ENCODE measurements around the gene NEU3.
"Not testable (repeated sequence)": the region's sequence is repeated elsewhere in the genome, so short reads cannot be mapped to it uniquely, and the experiment has no call there.

Gene NEU3

GRCh38 chr11:74984730-74985129, 4.0 kb upstream of the NEU3 start:
- DNase-seq (ENCODE audit: low spot score), result no peak

DNA sequence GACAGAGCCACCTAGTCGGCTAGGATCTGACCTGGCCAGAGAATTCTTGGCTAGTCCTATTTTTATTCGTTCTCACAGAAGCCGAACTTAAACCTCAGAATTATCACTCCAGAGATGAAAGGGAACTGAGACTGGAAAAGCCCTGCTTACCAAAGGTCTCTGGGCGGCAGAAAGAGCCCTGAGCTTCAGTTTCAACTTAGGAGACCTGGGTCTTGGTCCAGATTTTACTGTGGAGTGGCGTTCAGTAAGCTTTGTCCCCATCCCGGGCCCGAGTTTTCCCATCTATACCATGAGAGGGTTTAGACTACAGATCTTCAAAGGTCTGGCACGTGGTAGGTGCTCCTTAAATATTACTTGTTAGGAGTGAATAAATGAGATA, 516 bp downstream of the NEU3 start:
- DNase-seq (ENCODE audit: low spot score), result peak; percentile 15

DNA sequence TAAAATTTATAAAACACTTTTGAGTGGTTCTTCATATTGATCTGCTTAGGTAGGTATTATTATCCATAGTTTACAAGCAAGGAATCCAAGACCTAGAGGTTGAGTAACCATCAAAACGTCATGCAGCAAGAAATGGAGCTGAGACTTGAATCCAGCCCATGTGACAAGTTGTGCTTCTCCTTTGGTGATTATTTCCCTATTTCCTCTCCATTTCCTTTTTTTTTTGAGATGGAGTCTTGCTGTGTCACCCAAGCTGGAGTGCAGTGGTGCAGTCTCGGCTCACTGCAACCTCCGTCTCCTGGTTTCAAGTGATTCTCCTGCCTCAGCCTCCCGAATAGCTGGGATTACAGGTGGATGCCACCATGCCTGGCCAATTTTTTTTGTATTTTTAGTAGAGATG, 1.4 kb downstream of the NEU3 start:
- not testable (repeated sequence) for DNase-seq (ENCODE audit: low spot score)

- DNase-seq (ENCODE audit: low spot score), result no peak
These were observed 2.2 kb downstream of the NEU3 start for GRCh38 chr11:74990941-74991340.

GRCh38 chr11:74992852-74993251, 4.1 kb downstream of the NEU3 start:
- DNase-seq (ENCODE audit: low spot score), result no peak

GRCh38 chr11:75000975-75001354, 12.2 kb downstream of the NEU3 start:
- no peak for DNase-seq (ENCODE audit: low spot score)

- no peak for DNase-seq (ENCODE audit: low spot score)
These were observed 13.0 kb downstream of the NEU3 start for GRCh38 chr11:75001686-75002085.

- no peak for DNase-seq (ENCODE audit: low spot score)
These were observed 13.8 kb downstream of the NEU3 start for GRCh38 chr11:75002516-75002915.

GRCh38 chr11:75004215-75004614, 15.5 kb downstream of the NEU3 start:
- no peak for DNase-seq (ENCODE audit: low spot score)

DNA sequence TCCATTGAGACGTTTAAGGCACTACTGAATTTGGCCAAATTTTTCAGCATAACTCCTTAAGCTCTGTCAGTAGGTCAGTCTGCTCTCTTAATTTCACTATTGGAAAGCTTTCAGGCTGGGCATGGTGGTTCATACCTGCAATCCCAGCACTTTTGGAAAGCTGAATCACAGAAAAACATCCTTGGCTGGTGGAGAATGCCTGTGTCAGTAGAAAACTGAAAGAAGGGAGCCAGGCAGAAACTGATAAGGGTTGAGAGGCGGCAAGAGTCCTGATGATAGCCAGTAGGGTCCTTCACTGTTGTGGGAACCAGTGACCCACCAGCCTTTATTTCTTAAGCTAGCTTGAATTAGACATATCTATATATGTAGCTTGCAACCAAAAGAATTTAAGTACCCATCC, 22.6 kb downstream of the NEU3 start:
- DNase-seq (ENCODE audit: low spot score), result no peak

- DNase-seq (ENCODE audit: low spot score), result no peak
These were observed 23.1 kb downstream of the NEU3 start for GRCh38 chr11:75011872-75012271.

DNA sequence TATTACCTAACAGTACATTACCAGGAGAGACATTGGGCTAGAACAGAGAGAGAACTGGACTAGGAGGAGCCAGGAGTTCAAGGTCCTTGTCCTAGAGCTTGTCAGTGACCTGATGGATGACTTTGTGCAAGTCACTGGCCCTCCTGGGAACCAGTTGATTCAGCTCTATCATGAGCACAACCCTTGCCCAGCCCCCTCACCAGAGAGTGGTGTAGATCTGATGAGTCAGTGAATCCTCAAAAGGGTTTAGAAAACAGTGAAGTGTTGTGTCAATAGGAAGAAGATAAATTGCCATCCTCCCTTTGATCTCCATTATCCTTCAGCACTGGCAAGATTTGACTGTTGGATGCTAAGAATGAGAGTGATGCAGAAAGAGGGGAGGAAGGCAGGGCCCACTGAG, 24.3 kb downstream of the NEU3 start:
- no peak for DNase-seq (ENCODE audit: low spot score)

- peak; percentile 54 for DNase-seq (ENCODE audit: low spot score)
These were observed 25.4 kb downstream of the NEU3 start for GRCh38 chr11:75014129-75014528.

GRCh38 chr11:75019200-75019599, 30.5 kb downstream of the NEU3 start:
- not testable (repeated sequence) for DNase-seq (ENCODE audit: low spot score)

DNA sequence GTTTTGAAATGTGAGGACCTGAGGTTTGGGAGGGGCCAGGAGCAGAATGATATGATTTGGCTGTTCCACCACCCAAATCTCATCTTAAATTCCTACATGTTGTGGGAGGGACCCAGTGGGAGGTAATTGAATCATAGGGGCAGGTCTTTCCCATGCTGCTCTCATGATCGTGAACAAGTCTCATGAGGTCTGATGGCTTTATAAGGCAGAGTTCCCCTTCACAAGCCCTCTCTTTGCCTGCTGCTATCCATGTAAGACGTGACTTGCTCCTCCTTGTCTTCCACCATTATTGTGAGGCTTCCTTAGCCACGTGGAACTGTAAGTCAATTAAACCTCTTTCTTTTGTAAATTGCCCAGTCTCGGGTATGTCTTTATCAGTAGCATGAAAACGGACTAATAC, 31.6 kb downstream of the NEU3 start:
- DNase-seq (ENCODE audit: low spot score), result not testable (repeated sequence)

GRCh38 chr11:75022296-75022695, 33.6 kb downstream of the NEU3 start:
- no peak for DNase-seq (ENCODE audit: low spot score)

DNA sequence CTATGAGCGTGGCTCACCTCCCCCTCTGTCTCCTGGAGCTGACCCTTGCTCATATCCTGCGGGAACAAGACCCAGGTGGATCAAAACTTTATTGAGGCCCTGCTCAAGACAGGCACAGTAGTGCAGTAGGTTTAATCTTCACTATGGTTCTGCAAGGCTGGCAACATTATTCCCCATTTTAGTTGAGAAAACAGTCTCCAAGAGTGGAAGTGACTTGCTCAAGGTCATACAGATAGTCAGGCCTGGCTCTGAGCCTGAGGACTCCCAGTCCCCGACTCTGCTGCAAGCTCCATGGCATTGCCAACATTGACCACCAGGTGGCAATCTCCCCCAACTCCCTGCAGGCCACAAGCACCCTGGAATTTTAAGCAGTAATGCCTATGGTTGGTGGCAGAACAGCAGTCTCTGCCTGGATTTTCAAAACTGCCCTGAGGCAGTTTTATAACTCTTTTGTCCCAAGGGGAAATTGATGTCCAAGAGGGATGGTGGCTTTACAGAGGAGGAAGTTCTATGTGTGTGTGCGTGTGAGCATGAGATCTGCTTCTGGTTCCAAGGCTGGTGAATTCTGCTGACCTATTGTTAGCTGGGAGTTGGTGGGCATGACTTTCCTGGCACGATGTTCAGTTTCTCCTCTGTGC, 34.1 kb downstream of the NEU3 start:
- peak; percentile 82 for DNase-seq (ENCODE audit: low spot score)

- DNase-seq (ENCODE audit: low spot score), result no peak
These were observed 34.8 kb downstream of the NEU3 start for GRCh38 chr11:75023446-75024067.

- DNase-seq (ENCODE audit: low spot score), result no peak
These were observed 35.3 kb downstream of the NEU3 start for GRCh38 chr11:75024068-75024449.

- no peak for DNase-seq (ENCODE audit: low spot score)
These were observed 36.1 kb downstream of the NEU3 start for GRCh38 chr11:75024764-75025211.

- no peak for DNase-seq (ENCODE audit: low spot score)
These were observed 36.8 kb downstream of the NEU3 start for GRCh38 chr11:75025561-75025960.

GRCh38 chr11:75028321-75028720, 39.6 kb downstream of the NEU3 start:
- DNase-seq (ENCODE audit: low spot score), result no peak

DNA sequence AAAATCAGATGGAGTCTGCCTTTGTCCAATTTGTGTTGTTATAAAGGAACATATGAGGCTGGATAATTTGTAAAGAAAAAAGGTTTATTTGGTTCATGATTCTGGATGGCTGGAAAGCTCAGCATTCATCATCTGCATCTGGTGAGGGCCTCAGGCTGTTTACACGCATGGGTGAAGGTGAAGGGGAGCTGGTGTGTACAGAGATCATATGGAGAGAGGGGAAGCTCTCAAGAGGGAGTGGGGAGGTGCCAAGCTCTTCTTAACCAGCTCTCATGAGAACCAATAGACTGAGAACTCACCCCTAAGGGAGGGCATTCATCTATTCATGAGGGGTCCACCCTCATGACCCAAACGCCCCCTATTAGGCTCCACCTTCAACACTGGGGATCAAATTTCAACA, 40.0 kb downstream of the NEU3 start:
- DNase-seq (ENCODE audit: low spot score), result no peak
